ENCODE results near the gene CCDC88B. TPM values are rescaled to one million over a fixed set of nuclear protein-coding genes. Genes with fewer than 3 reads are reported as not detected.

The CCDC88B gene
- total and polyA plus RNA-seq, 9 of the 15 experiments (the other 6 are each of a cell fraction or from before 2014, with no cell fraction given) = 0.13 to 18.1 (median 7.9) TPM

DNA sequence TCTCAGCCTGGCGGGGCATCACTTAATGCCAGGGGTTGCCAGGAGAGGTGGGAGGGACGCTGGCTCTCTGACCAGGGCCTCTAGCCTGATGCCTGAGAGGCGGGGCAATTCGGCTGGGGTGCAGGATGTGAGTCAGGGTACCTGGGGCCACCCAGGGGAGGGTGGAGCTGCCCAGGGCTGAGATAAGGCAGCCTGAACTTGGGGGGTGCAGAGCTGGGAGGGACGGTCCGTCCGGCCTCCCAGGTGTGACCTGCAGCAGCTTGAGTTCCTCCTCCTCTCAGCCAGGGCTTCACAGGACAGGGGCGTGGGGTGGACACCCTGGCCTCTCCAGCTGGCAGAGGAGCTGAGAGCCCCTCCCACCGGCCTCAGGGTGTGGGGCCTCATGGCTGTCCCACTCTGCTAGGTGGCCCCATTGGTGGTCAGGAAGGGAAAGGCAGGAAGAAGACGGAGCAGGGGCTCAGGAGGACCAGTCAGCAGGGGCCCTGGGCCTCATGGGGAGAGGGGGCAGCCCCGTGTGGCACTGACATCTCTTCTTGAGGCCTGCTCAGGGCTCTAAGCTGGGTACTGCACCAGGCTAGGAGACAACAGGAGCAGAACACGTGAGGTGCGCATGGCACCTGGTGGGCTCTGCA, 18.0 kb downstream of the CCDC88B start (continued):
- TF ChIP-seq, protein P1, sequence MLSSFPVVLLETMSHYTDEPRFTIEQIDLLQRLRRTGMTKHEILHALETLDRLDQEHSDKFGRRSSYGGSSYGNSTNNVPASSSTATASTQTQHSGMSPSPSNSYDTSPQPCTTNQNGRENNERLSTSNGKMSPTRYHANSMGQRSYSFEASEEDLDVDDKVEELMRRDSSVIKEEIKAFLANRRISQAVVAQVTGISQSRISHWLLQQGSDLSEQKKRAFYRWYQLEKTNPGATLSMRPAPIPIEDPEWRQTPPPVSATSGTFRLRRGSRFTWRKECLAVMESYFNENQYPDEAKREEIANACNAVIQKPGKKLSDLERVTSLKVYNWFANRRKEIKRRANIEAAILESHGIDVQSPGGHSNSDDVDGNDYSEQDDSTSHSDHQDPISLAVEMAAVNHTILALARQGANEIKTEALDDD (IDR thresholded peaks at IDR 0.05) = no peak
- TF ChIP-seq CHCHD3 (CRISPR knock-in tag; IDR thresholded peaks at IDR 0.05) = no peak
- TF ChIP-seq, protein P2, sequence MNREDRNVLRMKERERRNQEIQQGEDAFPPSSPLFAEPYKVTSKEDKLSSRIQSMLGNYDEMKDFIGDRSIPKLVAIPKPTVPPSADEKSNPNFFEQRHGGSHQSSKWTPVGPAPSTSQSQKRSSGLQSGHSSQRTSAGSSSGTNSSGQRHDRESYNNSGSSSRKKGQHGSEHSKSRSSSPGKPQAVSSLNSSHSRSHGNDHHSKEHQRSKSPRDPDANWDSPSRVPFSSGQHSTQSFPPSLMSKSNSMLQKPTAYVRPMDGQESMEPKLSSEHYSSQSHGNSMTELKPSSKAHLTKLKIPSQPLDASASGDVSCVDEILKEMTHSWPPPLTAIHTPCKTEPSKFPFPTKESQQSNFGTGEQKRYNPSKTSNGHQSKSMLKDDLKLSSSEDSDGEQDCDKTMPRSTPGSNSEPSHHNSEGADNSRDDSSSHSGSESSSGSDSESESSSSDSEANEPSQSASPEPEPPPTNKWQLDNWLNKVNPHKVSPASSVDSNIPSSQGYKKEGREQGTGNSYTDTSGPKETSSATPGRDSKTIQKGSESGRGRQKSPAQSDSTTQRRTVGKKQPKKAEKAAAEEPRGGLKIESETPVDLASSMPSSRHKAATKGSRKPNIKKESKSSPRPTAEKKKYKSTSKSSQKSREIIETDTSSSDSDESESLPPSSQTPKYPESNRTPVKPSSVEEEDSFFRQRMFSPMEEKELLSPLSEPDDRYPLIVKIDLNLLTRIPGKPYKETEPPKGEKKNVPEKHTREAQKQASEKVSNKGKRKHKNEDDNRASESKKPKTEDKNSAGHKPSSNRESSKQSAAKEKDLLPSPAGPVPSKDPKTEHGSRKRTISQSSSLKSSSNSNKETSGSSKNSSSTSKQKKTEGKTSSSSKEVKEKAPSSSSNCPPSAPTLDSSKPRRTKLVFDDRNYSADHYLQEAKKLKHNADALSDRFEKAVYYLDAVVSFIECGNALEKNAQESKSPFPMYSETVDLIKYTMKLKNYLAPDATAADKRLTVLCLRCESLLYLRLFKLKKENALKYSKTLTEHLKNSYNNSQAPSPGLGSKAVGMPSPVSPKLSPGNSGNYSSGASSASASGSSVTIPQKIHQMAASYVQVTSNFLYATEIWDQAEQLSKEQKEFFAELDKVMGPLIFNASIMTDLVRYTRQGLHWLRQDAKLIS (CRISPR knock-in tag; IDR thresholded peaks at IDR 0.05) = no peak
- no peak for TF ChIP-seq SIX5 (IDR thresholded peaks at IDR 0.05; ENCODE audit: borderline replicate concordance in 1 of 2, insufficient read depth in 1 of 2, low read depth in 1 of 2, low read length in 2 of 2)
- no peak for TF ChIP-seq STAT5B (CRISPR knock-in tag; IDR thresholded peaks at IDR 0.05)
- no peak for TF ChIP-seq ZNF174 (CRISPR knock-in tag; IDR thresholded peaks at IDR 0.05)
- TF ChIP-seq ZNF75A (CRISPR knock-in tag; IDR thresholded peaks at IDR 0.05) = no peak
- TF ChIP-seq CCAR2 (IDR thresholded peaks at IDR 0.05; ENCODE audit: low read depth, low read length) = no peak
- peak; percentile 47; the same call in 1 of the 2 replicates for TF ChIP-seq CBFA2T3 (IDR thresholded peaks at IDR 0.05)
- TF ChIP-seq GATA2 (CRISPR knock-in tag; IDR thresholded peaks at IDR 0.05) = no peak
- TF ChIP-seq, protein P3, sequence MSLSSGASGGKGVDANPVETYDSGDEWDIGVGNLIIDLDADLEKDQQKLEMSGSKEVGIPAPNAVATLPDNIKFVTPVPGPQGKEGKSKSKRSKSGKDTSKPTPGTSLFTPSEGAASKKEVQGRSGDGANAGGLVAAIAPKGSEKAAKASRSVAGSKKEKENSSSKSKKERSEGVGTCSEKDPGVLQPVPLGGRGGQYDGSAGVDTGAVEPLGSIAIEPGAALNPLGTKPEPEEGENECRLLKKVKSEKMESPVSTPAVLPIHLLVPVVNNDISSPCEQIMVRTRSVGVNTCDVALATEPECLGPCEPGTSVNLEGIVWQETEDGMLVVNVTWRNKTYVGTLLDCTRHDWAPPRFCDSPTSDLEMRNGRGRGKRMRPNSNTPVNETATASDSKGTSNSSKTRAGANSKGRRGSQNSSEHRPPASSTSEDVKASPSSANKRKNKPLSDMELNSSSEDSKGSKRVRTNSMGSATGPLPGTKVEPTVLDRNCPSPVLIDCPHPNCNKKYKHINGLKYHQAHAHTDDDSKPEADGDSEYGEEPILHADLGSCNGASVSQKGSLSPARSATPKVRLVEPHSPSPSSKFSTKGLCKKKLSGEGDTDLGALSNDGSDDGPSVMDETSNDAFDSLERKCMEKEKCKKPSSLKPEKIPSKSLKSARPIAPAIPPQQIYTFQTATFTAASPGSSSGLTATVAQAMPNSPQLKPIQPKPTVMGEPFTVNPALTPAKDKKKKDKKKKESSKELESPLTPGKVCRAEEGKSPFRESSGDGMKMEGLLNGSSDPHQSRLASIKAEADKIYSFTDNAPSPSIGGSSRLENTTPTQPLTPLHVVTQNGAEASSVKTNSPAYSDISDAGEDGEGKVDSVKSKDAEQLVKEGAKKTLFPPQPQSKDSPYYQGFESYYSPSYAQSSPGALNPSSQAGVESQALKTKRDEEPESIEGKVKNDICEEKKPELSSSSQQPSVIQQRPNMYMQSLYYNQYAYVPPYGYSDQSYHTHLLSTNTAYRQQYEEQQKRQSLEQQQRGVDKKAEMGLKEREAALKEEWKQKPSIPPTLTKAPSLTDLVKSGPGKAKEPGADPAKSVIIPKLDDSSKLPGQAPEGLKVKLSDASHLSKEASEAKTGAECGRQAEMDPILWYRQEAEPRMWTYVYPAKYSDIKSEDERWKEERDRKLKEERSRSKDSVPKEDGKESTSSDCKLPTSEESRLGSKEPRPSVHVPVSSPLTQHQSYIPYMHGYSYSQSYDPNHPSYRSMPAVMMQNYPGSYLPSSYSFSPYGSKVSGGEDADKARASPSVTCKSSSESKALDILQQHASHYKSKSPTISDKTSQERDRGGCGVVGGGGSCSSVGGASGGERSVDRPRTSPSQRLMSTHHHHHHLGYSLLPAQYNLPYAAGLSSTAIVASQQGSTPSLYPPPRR (CRISPR knock-in tag; IDR thresholded peaks at IDR 0.05; ENCODE audit: borderline replicate concordance) = no peak
- TF ChIP-seq SIRT6 (IDR thresholded peaks at IDR 0.05; ENCODE audit: low read depth, low read length) = no peak
- no peak; the same call in 1 of the 2 replicates for TF ChIP-seq TCF3 (CRISPR knock-in tag; IDR thresholded peaks at IDR 0.05)
- TF ChIP-seq BMI1 (IDR thresholded peaks at IDR 0.05; ENCODE audit: low read length) = no peak
- no peak for TF ChIP-seq ZNF165 (CRISPR knock-in tag; IDR thresholded peaks at IDR 0.05; ENCODE audit: borderline replicate concordance)
- no peak for TF ChIP-seq HNRNPK (IDR thresholded peaks at IDR 0.05; ENCODE audit: low read depth, low read length, poor library complexity, severe bottlenecking)
- no peak for TF ChIP-seq XRCC5 (IDR thresholded peaks at IDR 0.05; ENCODE audit: low read depth, low read length)
- no peak for TF ChIP-seq ZNF140 (CRISPR knock-in tag; IDR thresholded peaks at IDR 0.05)
- peak; percentile 70; the same call in 1 of the 2 replicates for TF ChIP-seq CTBP1 (IDR thresholded peaks at IDR 0.05; ENCODE audit: borderline replicate concordance)
- TF ChIP-seq ZNF583 (CRISPR knock-in tag; IDR thresholded peaks at IDR 0.05) = no peak
- TF ChIP-seq ZKSCAN1 (IDR thresholded peaks at IDR 0.05; ENCODE audit: low read depth, low read length) = no peak
